NCI-H2196 treated with DMSO at 0.1 percent for 48 hours (cell line): Measurements from ENCODE around the gene RCL1.
"Not testable (repeated sequence)": the region's sequence is repeated elsewhere in the genome, so short reads cannot be mapped to it uniquely, and the experiment has no call there.

Source experiments
- DNase-seq: peaks from one replicate; lab custom pipeline; 2025; ENCODE audit not compliant: unreplicated experiment; lab: John Stamatoyannopoulos, UW

Gene RCL1

DNA sequence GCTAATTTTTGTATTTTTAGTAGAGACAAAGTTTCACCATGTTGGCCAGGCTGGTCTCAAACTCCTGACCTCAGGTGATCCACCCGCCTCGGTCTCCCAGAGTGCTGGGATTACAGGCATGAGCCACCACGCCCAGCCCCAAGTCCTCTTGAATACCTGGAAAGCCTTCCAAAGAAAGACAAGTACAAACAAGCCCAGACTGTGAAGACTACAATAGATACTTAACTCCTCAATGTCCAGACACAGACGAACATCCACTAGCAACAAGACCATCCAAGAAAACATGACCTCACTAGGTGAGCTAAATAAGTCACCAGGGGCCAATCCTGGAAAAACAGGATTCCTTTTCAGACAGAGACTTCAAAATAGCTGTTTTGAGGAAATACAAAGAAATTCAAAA lies 9.6 kb upstream of the RCL1 start:
- DNase-seq: not testable (repeated sequence)

DNA sequence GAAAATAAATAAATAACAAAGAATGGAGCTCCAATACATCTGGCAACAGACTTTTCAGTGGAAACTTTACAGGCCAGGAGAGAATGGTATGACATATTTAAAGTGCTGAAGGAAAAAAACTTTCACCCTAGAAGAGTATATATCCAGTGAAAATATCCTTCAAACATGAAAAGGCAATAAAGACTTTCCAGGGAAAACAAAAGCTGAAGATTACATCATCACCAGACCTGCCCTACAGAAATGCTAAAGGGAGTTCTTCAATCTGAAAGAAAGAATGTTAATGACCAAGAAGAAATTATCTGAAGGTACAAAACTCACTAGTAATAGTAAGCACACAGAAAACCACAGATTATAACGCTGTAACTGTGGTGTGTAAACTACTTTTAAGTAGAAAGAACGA lies 8.3 kb upstream of the RCL1 start:
- DNase-seq: no peak

DNA sequence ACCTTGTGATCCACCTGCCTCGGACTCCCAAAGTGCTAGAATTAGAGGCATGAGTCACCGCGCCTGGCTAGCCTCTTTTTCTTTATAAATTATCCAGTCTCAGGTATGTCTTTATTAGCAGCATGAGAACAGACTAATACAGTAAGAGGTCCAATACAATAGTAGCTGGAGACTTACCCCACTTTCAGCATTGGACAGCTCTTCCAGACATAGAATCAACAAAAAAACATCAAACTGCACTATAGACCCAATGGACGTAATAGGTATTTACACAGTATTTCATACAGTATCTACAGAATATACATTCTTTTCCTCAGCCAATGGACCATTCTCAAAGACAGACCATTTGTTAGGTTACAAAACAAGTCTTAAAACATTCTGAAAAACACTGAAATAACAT lies 6.1 kb upstream of the RCL1 start:
- DNase-seq: no peak

DNA sequence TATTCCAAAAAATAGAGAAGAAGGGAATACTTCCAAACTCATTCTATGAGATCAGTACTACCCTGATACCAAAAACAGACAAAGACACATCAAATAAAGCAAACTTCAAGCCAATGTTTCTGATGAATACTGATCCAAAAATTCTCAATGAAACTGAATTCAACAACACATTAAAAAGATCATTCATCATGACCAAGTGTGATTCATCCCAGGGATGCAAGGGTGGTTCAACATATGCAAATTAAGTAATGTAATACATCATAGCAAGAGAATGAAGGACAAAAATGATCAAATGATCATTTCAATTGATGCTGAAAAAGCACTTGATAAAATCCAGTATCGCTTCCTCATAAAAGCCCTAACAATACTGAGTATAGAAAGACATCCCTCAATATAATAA lies 4.9 kb upstream of the RCL1 start:
- no peak for DNase-seq

DNA sequence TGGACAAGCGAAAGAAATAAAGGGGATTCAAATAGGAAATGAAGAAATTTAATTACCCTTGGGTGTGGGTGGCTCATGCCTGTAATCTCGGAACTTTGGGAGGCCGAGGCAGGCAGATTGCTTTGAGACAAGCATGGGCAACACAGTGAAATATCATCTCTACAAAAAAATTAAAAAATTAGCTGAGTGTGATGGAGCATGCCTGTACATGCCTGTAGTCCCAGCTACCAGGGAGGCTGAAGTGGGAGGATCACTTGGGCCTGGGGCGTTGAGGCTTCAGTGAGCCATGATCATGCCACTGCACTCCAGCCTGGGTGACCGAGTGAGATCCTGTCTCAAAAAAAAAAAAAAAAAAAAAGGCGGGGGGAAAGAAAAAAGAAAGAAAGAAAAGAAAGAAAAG lies 4.0 kb upstream of the RCL1 start:
- no peak for DNase-seq

DNA sequence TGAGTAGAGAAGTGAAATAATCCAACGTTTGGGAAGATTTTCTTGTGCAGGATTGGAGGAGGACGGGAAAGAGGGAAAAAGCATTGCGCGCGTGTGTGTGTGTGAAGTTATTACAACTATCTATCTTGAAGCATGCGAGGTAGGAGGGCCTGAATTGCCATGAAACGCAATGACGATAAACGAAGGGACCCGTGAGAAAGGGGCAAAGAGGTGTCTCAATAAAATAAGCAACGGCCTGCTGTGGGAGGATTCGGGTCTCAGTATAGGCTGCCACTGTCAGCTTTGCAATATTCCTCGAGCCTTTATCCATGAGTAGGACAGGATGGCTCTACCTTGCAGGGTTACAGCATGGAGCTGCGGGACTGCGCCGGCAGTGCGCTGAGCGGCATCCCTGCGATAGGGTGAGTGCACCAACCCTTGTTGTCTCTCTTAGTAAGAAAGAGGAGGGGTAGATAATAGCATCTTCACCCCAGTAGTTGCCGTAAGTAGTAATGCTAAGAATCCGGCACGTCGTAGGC lies 631 bp upstream of the RCL1 start:
- no peak for DNase-seq

DNA sequence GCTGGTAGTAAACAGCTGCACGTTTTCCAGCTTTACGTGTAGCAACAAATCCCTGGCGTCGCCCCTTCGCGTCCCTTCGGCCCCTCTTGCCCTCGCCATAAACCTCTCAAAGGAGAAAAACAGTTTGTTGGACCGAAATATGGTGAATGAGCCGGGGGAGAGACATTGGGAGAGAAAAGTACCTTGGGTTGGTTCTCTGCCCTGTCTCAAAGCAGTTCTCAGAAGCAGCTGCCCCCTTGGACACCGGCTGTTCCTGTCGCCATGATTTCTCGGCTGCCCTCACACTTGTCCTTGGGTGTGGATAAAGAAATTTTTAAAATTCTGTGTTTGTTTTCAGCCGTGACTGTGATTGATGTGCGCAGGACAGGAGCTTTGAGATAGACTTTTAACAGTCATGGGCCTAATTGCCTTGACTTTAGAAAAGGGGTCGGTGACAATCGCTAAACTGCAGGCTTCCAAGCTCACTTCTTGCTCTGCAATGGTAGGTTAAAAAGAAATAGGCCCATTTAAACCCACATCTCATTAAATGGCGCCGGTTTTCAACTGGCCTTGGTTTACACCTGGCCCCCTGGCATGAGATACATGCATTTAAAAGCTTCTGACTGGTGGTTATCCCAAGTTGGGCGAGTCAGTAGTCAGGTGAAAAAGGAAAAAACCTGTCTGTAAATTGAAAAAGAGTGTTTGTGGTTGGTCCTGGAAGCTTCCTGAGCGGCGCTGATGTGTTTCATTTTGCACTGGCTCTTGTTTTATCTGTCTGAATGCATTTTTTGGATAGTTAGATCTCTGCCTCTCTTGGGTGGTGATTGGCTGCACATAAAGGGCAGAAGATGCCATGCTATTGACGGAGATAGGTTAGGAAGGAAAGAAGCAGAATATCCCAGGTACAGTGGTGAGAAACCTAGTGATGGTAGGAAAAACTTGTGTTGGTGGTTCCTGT lies 983 bp downstream of the RCL1 start:
- DNase-seq: no peak

DNA sequence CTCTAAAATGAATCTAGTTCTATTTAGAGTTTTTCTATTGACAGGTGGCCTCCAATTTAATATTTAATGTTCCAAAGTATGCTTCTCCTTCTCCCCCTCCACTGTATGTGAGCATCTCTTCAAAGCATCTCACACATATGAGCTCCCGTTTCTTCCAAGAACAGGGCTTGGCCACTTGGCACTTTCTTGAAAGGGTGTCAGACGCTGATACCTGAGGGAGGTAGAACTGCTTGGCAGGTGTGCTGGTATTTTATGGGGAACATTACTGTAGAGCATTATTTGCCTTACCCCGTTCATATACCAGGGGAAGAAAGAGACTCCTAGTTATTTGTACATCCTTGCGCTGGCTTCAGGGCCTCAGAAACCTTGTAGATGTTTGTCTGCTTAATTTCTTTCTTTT lies 1.9 kb downstream of the RCL1 start:
- DNase-seq: no peak

DNA sequence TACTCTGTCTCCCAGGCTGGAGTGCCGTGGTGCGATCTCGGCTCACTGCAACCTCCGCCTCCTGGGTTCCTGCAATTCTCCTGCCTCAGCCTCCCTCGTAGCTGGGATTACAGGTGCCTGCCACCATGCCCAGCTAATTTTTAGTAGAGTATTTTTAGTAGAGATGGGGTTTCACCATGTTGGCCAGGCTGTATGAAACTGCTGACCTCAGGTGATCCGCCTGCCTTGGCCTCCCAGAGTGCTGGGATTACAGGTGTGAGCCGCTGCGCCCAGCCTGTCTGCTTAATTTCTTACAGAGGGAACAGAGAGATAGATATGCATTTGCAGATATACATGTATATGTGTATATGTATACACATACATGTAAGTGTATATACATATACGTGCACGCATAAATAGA lies 2.4 kb downstream of the RCL1 start:
- DNase-seq: not testable (repeated sequence)

DNA sequence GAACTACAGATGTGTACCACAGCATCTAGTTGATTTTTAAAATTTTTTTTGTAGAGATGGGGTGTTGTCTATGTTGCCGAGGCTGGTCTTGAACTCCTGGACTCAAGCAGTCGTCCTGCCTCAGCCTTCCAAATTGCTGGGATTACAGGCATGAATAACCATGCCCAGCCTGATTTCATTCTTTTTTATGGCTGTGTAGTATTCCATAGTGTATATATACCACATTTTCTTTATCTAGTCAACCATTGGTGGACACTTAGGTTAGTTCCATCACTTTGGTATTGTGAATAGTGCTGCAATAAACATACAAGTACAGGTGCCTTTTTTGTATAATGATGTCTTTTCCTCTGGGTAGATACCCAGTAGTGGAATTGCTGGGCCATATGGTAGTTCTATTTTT lies 3.8 kb downstream of the RCL1 start:
- no peak for DNase-seq

DNA sequence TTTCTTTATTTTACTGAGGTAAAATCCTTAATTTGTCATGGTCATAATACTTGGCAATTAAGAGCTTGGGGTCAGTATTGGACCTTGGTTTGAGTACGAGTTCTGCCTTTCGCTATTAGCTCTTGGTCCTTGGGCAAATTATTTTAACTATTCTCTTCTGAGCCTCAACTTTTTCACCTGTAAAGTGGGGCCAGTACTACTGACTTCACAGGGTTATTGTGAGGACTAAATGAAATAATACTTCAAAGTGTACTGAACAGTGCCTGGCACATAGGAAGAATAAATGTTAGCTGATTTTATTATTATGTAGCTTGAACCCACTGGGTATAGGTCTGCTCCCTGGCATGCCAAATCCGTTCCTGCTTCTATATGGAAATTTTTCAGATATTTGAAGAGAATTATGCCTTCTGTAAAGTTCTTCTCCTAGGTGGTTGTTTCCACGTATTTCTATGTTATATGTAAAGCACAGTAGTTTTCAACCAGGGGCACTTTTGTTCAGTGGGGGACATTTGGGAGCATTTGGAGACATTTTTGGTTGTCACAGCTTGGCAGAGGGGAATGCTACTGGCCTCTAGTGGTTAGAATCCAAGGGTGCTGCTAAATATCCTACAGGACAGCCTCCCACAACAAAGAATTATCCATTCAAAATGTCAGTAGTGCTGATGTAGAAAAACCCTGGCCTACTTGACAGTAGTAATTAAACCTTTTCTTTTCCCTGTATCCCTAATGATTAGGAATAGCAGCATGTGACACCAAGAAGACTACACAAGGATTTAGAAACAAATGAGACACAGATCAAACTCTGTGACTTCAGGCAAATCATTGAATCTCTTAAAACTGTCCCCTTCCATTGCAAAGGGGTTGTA lies 4.5 kb downstream of the RCL1 start:
- DNase-seq: peak; percentile 56

DNA sequence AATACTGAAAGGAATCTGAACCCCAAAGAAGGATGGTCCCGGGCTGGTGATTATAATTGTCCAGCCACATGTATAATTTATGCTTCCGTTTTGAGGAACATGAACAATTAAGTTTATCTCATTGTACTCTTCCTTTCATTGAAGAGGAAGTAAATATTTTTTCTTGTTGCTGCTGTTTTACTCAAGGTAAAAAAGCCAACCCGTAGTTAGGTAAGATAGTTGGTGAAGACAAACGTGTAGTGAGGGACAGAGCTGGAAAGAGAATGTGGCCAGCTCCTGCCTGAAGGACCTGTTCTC lies 5.1 kb downstream of the RCL1 start:
- no peak for DNase-seq

DNA sequence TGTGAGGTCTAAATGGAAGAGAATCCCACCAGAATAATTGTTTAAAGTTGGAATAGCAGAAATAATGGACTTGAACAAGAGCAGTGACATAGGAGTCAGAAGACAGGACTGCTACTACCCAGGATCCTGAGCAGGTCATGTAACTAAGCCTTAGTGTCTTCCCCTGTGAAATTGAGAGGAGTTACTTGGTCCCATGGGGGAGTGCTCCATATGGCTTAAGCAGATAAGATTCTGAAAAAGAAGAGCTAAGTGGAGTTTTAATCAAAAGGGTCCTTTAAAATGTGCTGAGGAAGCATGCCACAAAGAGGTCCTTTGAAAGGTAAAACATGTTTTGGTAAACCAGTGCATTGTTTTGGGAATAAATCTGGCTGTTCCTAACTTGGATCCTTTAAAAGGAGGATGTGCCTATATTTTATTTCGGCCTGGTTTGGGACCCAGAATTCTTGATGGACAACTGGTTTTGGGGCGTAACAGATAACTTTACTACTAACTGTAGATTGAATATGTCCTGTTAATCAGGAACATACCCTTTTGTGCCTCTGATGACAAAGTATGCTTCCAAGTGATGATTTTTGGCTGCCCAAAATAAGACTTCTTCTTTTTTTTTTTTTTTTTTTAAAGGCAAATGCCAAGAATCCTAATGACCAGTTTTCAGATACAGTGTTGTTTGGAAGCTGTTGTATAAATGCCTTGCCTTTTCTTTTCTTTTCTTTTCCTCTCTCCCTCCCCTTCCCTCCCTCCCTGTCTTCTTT lies 5.7 kb downstream of the RCL1 start:
- DNase-seq: no peak

DNA sequence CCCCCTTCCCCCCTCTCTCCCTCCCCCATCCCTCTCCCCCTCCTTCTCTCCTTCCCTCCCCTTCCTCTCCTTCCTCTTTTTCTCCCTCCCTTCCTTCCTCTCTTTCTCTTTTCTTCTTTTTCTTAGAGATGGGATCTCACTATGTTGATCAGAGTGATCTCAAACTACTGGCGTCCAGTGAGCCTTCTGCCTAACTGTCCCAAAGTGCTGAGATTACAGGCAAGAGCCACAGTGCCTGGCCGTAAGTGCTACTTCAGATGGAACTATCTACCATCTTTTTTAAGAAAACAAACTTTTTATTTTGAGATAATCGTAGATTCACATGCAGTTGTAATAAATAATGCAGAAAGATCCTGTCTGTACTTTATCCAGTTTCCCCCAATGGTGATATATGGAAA lies 6.3 kb downstream of the RCL1 start:
- DNase-seq: no peak

DNA sequence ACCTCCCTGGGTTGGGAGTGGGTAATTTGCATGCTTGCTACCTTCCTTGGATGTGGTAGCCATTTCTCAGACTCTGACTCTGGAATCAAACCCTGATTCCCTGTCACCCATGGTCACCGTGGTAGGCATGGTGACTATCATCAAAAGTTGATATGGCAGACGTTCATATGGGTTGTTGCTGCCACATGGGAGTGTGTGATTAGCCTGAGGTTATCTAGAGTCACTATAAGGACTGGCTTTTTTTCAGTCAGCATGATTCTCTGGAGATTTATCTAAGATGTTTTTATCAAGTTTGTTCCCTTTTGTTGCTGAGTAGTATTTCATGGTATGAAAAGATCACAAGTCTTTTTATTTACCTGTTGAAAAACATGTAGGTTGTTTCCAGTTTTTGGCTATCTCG lies 7.0 kb downstream of the RCL1 start:
- DNase-seq: no peak

DNA sequence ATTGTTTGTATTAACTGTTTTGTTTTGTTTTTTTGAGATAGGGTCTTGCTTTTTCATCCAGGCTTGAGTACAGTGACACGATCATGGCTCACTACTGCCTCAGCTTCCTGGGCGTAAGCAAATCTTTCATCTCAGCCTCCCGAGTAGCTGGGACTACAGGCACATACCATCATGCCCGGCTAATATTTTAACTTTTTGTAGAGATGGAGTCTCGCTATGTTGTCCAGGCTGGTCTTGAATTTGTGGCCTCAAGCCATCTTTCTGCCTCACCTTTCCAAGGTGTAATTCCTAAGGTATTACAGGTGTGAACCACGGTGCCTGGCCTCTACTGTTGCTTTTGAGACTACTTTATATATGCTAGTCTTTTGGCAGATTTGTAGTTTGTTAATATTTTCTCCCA lies 8.4 kb downstream of the RCL1 start:
- no peak for DNase-seq

DNA sequence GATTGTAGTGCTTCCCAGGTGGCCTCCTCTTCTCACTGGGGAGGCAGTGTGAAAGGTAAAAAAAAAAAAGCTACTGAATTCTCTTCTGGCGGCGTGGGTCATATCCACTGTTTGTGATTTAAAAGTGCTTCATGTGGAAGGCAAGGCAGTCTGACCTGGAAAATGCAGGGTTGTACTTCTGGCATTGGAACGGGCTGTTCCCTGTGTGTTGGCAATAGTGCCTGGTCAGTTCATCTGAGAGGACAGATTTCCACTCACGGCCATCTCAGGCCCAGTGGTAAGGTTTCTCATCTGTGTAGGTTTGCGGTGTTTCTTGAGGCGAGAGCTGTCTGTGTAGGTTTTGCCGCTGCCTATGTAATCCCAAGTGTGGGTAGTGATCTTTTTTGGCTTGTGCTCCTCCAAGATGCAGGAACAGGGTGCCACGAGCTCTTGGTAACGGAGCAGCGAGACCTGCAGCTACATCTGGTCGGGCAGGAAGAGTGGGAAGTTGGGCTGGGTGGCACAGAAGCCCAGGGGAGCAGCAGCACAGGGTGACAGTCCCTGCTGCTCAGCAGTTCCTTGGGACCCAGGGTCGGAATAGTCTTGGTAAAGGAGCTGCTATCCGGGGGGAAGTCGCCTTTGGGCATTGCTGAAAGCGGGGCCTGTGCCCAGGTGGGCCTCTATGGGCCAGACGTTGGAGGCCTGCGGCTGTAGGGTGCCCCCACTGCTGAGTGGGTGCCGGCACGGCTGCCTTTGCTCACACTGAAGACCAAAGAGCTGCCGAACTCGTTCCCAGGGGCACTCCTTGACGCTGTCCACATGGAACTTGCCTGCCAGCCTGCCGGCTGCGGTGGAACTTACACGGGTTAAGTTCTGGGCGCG lies 11.2 kb downstream of the RCL1 start:
- DNase-seq: no peak

DNA sequence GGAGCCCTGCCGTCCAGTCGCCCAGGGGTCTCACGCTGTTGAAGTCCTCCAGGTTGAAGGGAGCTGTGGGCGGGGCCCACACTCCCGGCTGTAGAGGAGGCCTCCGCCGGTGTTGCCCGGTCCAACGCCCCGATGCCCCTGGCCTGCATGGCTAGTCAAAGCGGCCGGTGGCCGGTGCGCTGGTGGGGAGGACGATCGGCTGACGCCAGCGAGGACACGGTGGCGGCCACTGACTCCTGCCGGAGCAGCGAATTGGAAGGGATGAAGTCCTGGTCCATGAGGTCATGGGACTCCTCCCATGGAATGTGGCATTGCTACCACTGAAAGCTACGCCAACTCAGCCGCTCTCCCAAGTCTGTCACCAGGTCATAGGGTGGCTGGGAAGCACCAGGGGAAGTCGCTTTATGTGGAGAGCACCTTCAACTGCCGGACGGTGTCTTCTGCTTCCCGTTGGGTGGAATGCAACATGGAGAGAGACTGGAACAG lies 11.8 kb downstream of the RCL1 start:
- DNase-seq: no peak

DNA sequence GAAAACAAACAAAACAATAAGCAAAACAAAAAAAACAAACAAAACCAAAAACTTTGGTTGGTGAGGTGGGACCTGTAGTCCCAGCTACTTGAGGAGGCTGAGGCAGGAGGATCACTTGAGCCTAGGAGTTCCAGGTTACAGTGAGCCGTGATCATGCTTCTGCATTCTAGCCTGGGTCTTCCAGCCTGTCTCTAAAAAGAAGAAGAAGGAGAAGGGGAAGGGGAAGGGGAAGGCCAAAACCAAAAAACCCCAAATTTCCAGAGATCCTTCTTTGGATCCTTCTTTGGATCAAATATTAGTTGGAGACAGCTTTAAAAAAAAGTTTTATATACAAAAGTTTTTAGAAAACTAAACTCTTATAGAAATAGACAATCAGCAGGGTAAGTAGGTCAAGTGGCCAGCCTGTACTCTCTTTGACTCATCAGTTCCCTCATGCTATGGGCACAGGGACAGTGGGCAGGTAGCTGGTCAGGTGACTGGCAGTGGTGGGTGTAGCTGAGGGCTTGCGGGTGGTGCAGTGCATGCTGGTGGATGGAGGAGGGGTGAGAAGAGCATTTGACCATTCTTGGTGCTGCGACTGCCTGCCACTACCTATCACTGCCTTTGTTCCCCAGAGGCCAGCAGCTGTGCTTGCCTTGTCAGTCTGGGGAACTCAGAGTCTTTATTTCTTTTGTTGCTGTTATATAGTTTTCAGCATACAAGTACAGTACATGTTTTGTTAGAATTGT lies 12.6 kb downstream of the RCL1 start:
- DNase-seq: no peak

DNA sequence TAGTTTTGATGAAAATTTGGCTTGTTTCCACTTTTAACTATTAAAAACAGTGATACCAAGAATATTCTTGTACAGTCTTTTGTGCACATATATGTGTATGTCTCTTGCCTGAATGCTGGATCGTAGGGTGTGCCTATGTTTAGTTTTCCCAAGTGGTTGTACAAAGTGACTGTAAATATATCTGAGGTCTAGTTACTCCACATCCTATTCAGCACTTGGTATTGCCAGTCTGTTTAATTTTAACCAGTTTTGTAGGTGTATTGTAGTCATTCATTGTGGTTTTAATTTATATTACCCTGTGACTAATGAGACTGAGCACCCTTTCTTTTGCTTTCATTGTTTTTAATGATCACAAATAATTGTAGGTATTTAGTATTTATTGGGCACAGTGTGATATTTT lies 17.8 kb downstream of the RCL1 start:
- DNase-seq: no peak
